ENCODE data around the gene UPK3A.
A peak's percentile ranks its signal among the peaks of the same experiment; 100 is the strongest.

The UPK3A gene

DNA sequence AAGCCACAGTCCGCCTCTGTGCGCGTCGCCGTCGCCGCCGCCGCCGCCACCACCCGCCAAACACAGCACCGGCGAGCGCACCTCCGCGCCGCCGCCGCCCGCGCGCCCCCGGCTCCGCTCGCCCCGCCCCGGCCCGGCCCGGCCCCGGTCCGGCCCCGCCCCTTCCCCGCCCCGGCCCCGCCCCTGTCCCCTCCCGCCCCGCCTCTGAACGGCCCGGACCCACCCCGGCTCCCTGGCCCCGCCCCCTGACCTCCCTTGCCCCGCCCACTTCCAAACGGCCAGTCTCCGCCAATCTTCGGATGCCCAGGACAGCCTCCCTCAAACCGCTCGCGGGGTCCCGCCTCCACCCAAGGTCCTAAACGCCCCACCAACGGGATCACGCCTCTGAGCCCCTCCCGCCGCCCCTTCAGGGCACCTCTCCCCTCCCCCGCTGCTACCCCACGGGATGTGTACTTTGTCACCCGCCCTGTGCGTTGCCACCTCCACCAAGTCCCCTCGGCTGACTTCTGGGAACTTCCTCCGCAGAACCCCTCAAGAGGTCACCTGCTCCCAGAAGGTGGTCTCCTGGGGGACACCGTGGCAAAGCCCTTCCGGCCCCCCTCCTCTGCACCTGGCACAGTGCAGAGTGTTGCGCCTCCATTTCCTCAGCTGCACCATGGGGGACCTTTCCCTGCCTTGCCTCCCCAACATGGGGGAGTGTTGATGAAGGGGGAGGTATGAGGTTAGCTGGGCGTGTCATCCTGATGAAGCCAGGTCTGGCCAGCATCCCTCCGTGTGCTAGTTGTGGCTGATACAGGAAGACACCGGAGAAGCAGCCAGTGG is 43.7 kb upstream of the UPK3A start, which contains the start of gene KIAA0930:
TSS of gene KIAA0930 (minus strand) at position 85 of the 822 bp plus-strand sequence. CDS start 191 bp downstream, outside the sequence.
- 2 to 3% methylated on average over 61 to 66 of the region's 66 CpGs for WGBS, 2 experiments
- peaks cover 22% of the 10 kb centered on the region for H3K27me3 ChIP-seq (ENCODE audit: control insufficient read depth, insufficient read depth, low read length, poor library complexity, severe bottlenecking)
- peak within 1 kb of the TSS; percentile 52 for H3K4me3 ChIP-seq (ENCODE audit: insufficient read depth, low read depth, low read length)
- H3K4me1 ChIP-seq (ENCODE audit: control insufficient read depth, insufficient read depth, low read length): peaks cover 17% of the 10 kb centered on the region
- no peak within 1 kb of the TSS for H3K27ac ChIP-seq (ENCODE audit: insufficient read depth, low read depth, low read length, poor library complexity, severe bottlenecking)
- no peaks in the 10 kb centered on the region for H3K9me3 ChIP-seq (ENCODE audit: control insufficient read depth, low read length)
- no peaks in the 10 kb centered on the region for H3K36me3 ChIP-seq (ENCODE audit: control insufficient read depth, insufficient read depth, low read length)

DNA sequence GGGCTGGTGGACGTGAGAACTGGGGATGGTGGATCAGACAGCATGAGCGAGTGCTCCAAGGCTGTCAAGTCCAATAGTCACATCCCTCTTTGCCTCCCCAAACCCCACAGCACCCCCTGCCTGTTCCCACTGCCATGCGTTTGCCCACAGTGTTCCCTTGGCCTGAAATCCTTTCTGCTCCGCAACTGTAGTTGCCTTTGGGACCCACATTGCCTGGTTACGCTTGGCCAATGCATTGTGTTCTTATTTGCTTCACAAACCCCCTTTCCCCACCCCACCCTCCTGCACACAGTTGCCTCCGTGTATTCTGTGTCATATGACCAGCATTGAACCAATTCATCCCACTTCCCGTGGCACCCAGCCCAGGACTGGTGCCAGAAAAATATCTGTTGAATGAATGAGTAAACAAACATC is 42.0 kb upstream of the UPK3A start:
- Histone ChIP-seq H3K27ac (ENCODE audit: insufficient read depth, low read depth, low read length, poor library complexity, severe bottlenecking) (no peak overlapping the region), H3K27me3 (ENCODE audit: control insufficient read depth, insufficient read depth, low read length, poor library complexity, severe bottlenecking) (peaks cover 22% of the 10 kb centered on the region), H3K4me3 (ENCODE audit: insufficient read depth, low read depth, low read length) (no peak overlapping the region), H3K4me1 (ENCODE audit: control insufficient read depth, insufficient read depth, low read length) (peaks cover 11% of the 10 kb centered on the region), H3K36me3 (ENCODE audit: control insufficient read depth, insufficient read depth, low read length) (no peaks in the 10 kb centered on the region), H3K9me3 (ENCODE audit: control insufficient read depth, low read length) (no peaks in the 10 kb centered on the region)
- 81 to 86% methylated on average over 7 of the region's 7 CpGs for WGBS, 2 experiments

DNA sequence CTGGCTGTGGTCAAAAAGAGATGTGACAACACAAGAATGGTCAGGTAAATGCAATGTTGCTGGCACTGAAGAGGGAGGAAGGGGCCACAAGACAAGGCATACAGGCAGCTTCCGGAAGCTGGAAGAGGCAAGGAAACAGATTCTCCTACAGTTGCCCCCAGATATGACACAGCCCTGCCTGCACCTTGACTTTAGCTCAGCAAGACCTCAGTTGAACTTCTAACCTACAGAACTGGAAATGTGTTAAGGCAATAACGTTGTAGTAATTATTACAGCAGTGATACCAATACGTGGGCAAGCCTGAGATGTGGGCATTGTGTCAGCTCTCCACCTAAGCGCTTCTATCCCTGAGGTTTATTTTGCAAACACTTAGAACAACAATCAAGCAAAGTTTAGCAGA is 39.8 kb upstream of the UPK3A start:
- H3K36me3 ChIP-seq (ENCODE audit: control insufficient read depth, insufficient read depth, low read length): no peaks in the 10 kb centered on the region
- H3K4me1 ChIP-seq (ENCODE audit: control insufficient read depth, insufficient read depth, low read length): peaks cover 2% of the 10 kb centered on the region
- H3K4me3 ChIP-seq (ENCODE audit: insufficient read depth, low read depth, low read length): no peak overlapping the region
- WGBS, 2 experiments: 94 to 95% methylated on average over 4 of the region's 4 CpGs
- no peak overlapping the region for H3K27ac ChIP-seq (ENCODE audit: insufficient read depth, low read depth, low read length, poor library complexity, severe bottlenecking)
- H3K9me3 ChIP-seq (ENCODE audit: control insufficient read depth, low read length): no peaks in the 10 kb centered on the region
- peaks cover 17% of the 10 kb centered on the region for H3K27me3 ChIP-seq (ENCODE audit: control insufficient read depth, insufficient read depth, low read length, poor library complexity, severe bottlenecking)

DNA sequence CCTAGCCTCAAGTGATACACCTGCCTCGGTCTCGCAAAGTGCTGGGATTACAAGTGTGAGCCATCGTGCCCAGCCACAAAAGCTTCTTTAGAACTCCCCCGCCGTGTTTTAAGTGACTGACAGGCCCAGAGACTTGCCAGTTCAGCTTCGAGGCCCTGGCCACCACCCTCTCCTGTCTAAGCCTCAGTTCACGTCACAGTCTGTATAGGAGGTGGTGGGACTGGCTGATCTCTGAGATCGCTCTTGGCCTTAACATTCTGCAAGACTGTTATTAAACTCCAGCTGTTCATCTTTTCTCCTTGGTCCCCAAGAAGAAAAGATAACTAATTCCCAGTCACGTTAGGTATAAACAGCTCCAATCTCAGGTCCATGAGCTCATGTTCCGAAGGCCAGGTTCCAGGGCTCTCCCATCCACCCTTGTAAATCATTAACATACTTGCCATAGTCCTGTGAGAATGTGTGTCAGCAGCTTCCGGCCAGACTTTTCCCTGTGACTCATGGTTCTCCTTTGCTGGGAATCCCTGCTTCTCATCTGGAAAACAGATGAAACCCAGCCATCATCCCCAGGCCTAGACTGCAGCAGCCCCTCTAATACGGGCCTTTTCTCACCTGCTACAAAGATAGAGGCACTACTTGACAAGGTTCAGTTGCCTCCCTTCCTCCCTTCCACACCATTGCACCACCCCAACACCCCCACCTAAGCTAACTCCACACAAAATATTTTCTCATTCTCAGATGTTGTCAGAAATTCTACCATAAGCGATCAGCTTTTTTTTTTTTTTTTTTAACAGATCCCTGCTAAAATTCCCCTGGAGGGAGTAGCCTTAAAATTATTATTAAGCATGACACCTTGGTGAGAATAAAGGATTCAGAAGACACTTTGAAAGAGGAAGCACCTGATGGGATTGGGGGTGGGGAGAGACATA is 38.4 kb upstream of the UPK3A start:
- Histone ChIP-seq H3K27me3 (ENCODE audit: control insufficient read depth, insufficient read depth, low read length, poor library complexity, severe bottlenecking) (peaks cover 8% of the 10 kb centered on the region), H3K4me3 (ENCODE audit: insufficient read depth, low read depth, low read length) (no peak overlapping the region), H3K9me3 (ENCODE audit: control insufficient read depth, low read length) (no peaks in the 10 kb centered on the region), H3K36me3 (ENCODE audit: control insufficient read depth, insufficient read depth, low read length) (no peaks in the 10 kb centered on the region), H3K27ac (ENCODE audit: insufficient read depth, low read depth, low read length, poor library complexity, severe bottlenecking) (no peak overlapping the region), H3K4me1 (ENCODE audit: control insufficient read depth, insufficient read depth, low read length) (no peaks in the 10 kb centered on the region)
- WGBS, 2 experiments: 84% methylated on average over 13 of the region's 13 CpGs

DNA sequence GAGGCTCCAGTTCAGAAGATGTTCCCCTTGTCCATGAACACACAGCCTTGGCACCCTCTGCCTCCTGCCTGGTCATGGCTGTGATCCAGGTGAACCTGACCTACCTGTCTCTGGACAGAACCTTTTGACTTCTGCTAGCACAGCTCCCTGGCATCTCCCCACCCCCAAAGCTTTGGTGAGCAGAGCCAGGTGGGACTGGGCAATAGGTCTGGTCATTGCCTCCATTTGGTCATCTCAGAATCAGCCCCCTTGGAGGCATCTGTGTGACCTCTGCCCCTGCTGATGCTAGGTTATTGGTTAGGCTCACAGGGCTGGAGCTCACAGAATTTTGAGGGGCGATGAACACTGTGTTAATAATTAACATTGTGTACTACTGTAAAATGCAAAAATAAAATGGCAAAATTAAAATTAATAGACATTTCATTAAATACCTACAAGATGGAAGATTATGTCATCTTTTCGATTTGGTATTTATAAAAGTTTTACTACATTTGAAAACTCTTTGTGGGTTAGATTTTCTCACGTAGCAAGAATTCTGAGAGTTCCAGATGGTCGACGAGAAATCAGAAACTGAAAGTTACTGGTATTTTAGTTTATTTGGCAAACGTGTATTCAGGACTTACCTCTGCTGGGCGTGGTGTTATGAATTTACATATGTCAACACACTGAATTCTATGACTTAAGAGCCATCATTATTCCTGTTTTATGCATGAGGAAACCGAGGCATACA is 35.8 kb upstream of the UPK3A start:
- H3K4me1 ChIP-seq (ENCODE audit: control insufficient read depth, insufficient read depth, low read length): no peaks in the 10 kb centered on the region
- WGBS, 2 experiments: 89 to 93% methylated on average over 7 to 8 of the region's 8 CpGs

DNA sequence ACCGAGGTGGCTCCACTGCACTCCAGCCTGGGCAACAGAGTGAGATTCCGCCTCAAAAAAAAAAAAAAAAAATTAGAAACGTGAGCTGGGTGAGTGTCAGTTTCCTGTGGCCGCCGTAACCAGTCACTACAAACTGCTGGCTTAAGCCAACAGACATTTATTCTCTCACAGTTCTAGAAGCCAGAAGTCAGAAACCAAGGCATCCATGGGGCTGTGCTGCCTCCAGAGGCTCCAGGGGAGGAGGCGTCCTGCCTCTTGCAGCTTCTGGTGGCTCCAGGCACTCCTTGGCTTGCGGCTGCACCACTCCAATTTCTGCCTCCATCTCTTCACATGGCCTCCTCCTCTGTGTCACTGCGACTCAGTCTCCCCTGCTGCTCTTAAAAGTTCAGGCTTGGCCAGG is 32.9 kb upstream of the UPK3A start:
- no peaks in the 10 kb centered on the region for H3K4me1 ChIP-seq (ENCODE audit: control insufficient read depth, insufficient read depth, low read length)
- 89 to 92% methylated on average over 8 of the region's 8 CpGs for WGBS, 2 experiments
- no peaks in the 10 kb centered on the region for H3K27me3 ChIP-seq (ENCODE audit: control insufficient read depth, insufficient read depth, low read length, poor library complexity, severe bottlenecking)
- no peaks in the 10 kb centered on the region for H3K36me3 ChIP-seq (ENCODE audit: control insufficient read depth, insufficient read depth, low read length)
- no peak overlapping the region for H3K4me3 ChIP-seq (ENCODE audit: insufficient read depth, low read depth, low read length)
- H3K27ac ChIP-seq (ENCODE audit: insufficient read depth, low read depth, low read length, poor library complexity, severe bottlenecking): no peak overlapping the region
- no peaks in the 10 kb centered on the region for H3K9me3 ChIP-seq (ENCODE audit: control insufficient read depth, low read length)

More for the DNA sequence above, 35.8 kb upstream of the UPK3A start:
- Histone ChIP-seq H3K27ac (ENCODE audit: insufficient read depth, low read depth, low read length, poor library complexity, severe bottlenecking) (no peak overlapping the region), H3K9me3 (ENCODE audit: control insufficient read depth, low read length) (no peaks in the 10 kb centered on the region), H3K27me3 (ENCODE audit: control insufficient read depth, insufficient read depth, low read length, poor library complexity, severe bottlenecking) (no peaks in the 10 kb centered on the region), H3K4me3 (ENCODE audit: insufficient read depth, low read depth, low read length) (no peak overlapping the region), H3K36me3 (ENCODE audit: control insufficient read depth, insufficient read depth, low read length) (no peaks in the 10 kb centered on the region)

DNA sequence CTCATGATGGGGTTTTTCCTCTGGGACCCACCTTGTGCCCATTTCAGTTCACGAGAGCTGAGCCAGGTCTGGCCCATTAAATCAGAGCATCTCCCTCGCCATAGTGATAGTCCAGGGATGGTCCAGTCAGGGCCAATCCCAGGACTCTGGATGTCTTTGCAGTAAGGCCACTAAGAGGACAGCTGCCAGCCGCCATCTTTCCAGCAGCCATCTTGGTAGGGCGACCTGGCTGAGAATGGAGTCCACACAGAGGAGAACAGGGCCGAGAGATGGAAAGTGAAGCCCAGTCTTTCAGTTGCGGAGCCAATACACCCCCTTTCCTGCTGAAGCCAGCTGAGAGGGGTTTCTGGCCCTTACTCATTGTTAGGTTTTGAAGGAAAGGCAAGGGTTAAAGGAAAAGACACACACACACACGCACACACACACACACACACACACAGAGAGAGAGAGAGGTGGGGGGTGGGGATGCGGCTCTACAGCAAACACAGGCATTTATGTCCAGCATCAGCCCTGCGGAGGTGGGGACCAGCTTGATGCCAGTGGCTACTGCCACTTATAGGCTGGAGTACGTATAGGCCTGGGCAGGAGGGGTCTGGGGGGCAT is 31.6 kb upstream of the UPK3A start:
- Histone ChIP-seq H3K27ac (ENCODE audit: insufficient read depth, low read depth, low read length, poor library complexity, severe bottlenecking) (no peak overlapping the region), H3K4me3 (ENCODE audit: insufficient read depth, low read depth, low read length) (no peak overlapping the region), H3K27me3 (ENCODE audit: control insufficient read depth, insufficient read depth, low read length, poor library complexity, severe bottlenecking) (no peaks in the 10 kb centered on the region), H3K9me3 (ENCODE audit: control insufficient read depth, low read length) (no peaks in the 10 kb centered on the region), H3K36me3 (ENCODE audit: control insufficient read depth, insufficient read depth, low read length) (no peaks in the 10 kb centered on the region), H3K4me1 (ENCODE audit: control insufficient read depth, insufficient read depth, low read length) (no peaks in the 10 kb centered on the region)
- 88 to 92% methylated on average over 9 of the region's 10 CpGs for WGBS, 2 experiments

DNA sequence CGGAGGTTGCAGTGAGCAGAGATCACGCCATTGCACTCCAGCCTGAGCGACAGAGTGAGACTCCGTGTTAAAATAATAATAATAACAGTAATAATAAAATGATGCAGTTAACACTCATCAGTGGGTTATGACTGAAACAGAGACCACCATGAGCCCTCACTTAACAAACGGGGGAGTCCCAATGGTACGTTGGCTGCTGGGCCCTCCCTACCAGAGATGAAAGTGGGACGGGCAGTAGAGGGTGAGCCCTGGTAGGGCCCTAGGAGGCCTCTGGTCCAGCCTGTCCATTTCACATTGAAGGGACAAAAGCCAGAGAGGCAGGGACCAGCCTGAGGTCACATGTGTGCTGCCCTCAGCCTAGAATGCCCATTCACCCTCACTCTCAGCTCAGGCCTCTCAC is 30.4 kb upstream of the UPK3A start:
- Histone ChIP-seq H3K4me1 (ENCODE audit: control insufficient read depth, insufficient read depth, low read length) (no peaks in the 10 kb centered on the region), H3K9me3 (ENCODE audit: control insufficient read depth, low read length) (no peaks in the 10 kb centered on the region), H3K4me3 (ENCODE audit: insufficient read depth, low read depth, low read length) (no peak overlapping the region), H3K27ac (ENCODE audit: insufficient read depth, low read depth, low read length, poor library complexity, severe bottlenecking) (no peak overlapping the region), H3K36me3 (ENCODE audit: control insufficient read depth, insufficient read depth, low read length) (no peaks in the 10 kb centered on the region), H3K27me3 (ENCODE audit: control insufficient read depth, insufficient read depth, low read length, poor library complexity, severe bottlenecking) (no peaks in the 10 kb centered on the region)
- WGBS, 2 experiments: 91 to 94% methylated on average over 6 to 7 of the region's 7 CpGs

DNA sequence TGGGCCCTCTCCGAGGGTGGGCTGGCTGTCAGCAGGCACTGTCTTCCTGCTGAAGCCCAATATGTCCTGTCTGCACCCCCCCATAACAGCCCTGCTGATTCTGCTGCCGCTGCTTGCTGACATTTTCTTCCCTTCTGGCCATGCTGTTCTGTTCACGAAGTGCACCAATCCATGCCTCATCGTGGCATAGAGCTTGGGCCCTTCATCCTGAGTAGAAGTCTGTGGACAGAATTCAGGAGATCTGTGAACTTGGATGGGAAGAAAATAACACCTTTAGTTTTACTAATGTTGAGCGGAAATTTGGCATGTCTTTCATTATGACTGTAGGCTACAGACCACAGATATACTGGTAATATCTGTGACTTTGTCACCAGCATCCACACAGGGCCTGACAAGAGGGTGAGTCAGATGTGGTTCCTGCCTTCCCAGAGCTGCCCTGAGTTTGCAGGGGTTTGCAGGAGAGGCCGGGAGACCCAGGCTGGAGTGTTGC is 29.9 kb upstream of the UPK3A start:
- no peaks in the 10 kb centered on the region for H3K36me3 ChIP-seq (ENCODE audit: control insufficient read depth, insufficient read depth, low read length)
- H3K27ac ChIP-seq (ENCODE audit: insufficient read depth, low read depth, low read length, poor library complexity, severe bottlenecking): no peak overlapping the region
- 85 to 90% methylated on average over 6 of the region's 6 CpGs for WGBS, 2 experiments
- no peaks in the 10 kb centered on the region for H3K4me1 ChIP-seq (ENCODE audit: control insufficient read depth, insufficient read depth, low read length)
- H3K9me3 ChIP-seq (ENCODE audit: control insufficient read depth, low read length): no peaks in the 10 kb centered on the region
- H3K4me3 ChIP-seq (ENCODE audit: insufficient read depth, low read depth, low read length): no peak overlapping the region
- H3K27me3 ChIP-seq (ENCODE audit: control insufficient read depth, insufficient read depth, low read length, poor library complexity, severe bottlenecking): no peaks in the 10 kb centered on the region
